GM19023 (cell line): Measurements from ENCODE around the gene DLG4.

ENCODE experiments used
- ATAC-seq: cut with Tn5 transposase; IDR thresholded peaks from one replicate; pipeline ENCODE4 v1.9.1; 2021; ENCODE audit warnings: mild to moderate bottlenecking, moderate library complexity; ENCODE audit not compliant: unreplicated experiment

Gene DLG4

DNA sequence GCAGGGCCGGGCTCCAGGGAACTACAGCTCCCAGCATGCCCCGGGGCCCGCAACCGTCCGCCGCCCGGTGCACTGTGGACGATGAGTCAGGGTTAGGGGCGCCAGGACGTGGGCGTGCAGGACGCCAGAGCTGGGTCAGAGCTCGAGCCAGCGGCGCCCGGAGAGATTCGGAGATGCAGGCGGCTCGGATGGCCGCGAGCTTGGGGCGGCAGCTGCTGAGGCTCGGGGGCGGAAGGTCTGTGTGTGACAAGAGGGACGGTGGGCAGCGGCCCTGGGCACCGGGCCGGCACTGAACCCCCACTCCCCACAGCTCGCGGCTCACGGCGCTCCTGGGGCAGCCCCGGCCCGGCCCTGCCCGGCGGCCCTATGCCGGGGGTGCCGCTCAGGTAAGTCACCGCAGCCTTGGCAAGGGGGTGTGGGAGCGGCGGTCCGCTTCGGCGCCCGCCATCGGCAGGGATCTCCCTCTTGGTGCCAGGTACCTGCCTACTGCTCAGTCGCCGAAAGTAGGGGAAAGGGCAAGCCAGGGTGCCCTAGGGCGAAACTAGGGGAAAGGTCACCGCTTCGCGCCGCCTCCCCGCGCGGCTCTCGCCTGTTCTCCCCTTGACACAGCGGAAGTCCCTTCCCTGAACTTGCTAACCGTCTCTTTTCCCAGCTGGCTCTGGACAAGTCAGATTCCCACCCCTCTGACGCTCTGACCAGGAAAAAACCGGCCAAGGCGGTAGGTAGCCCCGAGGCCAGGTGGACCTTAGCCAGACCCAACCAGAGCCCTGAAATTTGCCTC is at the start of gene DLG4, which contains the start of gene ACADVL:
Gene DLG4, minus strand, starts transcription at position 25 of the 781 bp plus-strand sequence.
Gene ACADVL, plus strand, starts transcription at position 127 of the 781 bp plus-strand sequence. Its CDS starts 47 bp downstream, at position 174.
- ATAC-seq = peak; percentile 65

DNA sequence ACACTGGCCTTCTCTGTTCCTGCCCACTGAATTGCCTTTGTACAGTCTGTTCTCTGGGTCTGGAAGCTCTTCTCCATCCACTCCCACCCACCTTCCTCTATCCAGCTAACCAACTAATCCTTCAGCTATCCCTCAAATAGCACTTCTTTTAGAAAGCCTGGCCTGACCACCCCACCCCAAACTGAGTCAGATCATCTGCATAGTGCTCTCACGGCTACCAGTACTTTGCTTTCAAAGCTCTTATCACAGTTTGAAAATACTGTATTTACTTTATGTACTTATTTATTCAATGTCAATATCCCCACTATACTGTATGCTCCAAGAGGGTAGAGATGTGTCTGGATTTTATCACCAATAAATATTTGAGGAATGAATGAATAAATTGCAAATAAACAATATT is 47.1 kb upstream of the DLG4 start:
- no peak for ATAC-seq

DNA sequence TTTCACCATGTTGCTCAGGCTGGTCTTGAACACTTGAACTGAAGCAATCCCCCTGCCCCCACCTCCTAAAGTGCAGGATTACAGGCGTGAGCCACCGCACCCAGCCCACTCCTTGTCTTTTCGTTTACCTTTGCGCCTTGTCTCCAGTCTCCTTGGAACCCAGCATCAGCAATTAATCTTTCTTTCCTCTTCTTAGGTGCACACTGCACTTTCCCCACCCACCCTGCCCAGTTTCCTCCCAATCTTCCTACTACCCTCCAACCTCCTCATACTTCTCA is 44.1 kb upstream of the DLG4 start:
- no peak for ATAC-seq

DNA sequence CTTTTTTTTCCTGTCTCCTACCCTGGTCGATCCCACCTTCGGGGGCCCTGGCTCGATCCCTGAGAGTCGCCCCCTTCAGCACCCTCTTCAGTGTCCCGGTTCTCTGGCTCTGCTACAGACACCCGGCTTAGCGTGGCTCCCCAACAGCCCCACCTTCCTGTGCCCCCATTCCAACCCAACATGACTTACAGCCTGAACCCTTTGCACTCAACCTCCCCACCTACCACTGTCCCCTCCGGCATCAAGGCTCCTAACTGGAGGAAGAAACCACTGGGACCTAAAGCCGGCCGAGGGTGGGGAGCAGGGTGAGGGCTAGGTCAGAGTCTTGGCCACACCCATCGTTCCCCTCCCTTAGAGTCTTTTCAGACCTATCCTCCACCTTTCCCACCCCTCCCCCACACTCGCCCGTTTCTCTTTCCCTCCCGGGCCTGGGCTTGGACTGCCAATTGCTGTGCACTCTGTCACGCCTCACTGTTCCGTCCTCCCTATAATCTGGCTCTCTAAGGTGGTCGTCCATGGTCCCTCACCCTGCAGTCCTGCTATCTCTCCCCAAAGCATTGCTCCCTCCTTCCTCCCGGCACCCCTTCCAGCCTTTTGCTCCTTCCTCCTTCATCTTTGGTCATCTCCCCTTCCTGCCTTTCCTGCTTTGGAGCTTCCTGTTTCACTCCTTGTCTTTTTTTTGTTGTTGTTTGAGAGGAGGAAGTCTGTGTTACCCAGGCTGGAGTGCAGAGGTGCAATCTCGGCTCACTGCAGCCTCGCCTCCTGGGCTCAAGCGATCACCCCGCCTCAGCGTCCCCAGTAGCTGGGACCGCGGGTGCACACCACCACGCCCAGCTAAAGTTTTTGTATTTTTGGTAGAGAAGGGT is 43.5 kb upstream of the DLG4 start:
- ATAC-seq = no peak

DNA sequence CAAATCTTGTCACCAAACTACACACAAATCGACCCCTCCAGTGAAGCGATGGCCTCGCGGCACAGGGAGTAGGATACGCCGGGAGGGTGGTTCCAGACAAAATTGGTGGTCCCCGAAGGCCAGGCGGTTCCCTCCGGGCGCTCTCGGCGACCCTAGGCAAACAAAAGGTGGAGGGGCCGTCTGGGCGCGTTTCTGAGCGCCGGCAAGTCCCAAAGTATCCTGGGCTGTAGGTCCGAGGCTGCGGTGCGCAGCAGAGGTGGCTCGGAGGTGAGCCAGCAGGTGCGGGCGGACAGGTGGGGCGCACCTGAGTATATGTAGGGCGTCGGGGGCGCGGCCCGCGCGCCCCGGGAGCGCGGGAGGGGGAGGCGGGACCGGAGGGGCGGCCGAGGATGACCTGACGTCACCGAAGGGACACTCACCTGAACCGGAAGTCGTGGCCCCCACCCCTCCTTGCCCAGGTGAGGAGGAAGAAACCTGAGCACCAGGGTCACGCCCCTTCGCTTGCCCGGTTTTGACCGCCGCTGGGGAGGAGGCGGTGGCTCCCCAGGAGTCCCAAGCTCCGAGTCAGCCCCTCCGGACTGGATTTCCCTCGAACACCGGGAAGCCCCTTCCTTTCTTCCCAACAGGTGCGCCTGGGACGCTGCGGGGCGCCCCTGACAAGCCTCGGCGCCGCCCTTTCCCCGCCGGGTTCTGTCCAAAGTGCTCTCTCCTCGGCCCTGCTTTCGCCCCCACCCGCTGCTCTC is 42.7 kb upstream of the DLG4 start, which contains the start of gene CLDN7:
Gene CLDN7, minus strand, starts transcription at position 287 of the 743 bp plus-strand sequence. CDS start 435 bp downstream, outside the sequence.
- no peak for ATAC-seq

DNA sequence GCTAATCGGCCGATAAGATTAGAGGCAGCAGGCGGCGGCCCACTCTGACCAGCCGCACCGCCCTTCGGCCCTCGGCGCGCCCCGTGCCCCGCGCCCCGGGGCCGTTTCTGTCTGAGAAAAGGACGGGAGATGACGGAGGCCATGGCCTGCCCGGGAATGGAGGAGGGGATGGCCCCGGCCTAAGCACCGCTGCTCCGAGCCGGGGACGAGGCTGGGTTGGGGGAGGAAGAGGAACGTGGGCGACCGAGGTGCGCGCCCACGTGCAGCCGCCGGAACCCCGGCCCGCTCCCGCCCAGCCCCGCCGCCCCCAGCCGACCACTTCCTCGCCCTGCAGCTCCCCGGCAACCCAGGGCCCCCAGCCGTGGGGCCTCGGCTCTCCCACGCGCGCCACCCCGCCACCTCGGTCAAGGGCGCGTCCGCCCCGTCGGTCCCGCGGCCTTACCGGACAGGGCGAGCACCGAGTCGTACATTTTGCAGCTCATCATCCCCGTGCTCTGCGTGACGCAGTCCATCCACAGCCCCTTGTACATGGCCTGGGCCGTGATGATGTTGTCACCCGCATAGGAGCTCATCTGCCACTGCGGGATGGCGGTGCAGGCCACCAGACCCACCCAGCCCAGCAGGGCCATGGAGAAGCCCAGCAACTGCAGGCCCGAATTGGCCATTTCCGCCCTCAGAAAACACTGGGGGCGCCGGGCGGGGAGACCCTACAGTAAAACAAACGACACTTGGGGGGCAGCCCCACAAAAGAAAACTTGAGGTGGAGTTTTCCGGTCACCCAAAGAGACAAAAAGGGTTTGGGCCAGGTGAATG is 41.9 kb upstream of the DLG4 start:
- ATAC-seq = no peak

DNA sequence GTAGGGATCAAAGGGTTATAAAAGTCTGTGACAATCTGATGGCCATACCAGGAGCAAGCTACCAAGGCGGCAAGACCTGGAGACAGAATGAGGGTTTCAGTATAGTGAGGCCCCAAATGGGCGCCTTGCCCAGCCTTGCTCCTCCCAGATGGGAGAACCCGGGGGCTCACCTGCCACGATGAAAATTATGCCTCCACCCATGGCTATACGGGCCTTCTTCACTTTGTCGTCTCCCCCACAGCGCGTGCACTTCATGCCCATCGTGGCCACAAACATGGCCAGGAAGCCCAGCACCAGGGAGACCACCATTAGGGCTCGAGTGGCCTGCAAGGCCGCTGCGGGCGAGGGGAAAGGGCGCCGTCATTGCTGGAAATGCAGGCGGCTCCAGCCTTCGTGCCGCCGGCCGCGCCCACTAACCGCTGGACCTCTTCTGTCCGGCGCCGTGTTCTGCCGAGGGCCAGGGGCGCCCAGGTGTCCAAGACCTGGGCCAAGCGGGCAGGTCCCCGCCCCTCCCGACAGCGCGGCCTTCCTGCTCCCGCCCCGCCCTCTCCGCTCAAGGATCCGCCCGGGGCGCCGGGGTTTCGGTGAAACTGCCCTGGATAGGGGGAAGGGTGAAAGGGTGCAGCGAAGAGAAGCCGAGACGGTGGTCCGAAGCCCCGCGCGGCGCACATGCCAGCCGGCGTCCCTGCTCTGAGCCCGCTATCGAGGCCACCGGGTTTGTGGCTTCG is 41.2 kb upstream of the DLG4 start:
- ATAC-seq = no peak

DNA sequence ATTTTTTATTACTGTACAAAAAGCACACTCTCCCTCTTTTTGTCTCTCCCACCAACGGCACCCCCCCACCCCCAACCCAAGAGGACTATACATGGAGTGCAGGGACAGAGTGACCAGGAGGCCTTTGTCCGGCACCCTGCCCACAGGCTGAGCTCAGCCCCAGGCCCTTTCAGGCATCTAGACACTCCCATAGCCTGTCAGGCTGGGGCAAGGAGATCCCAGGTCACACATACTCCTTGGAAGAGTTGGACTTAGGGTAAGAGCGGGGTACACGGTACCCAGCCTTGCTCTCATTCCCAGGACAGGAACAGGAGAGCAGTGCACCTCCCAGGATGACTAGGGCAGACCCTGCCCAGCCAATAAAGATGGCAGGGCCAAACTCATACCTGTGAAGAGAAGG is 40.5 kb upstream of the DLG4 start:
- ATAC-seq = no peak

DNA sequence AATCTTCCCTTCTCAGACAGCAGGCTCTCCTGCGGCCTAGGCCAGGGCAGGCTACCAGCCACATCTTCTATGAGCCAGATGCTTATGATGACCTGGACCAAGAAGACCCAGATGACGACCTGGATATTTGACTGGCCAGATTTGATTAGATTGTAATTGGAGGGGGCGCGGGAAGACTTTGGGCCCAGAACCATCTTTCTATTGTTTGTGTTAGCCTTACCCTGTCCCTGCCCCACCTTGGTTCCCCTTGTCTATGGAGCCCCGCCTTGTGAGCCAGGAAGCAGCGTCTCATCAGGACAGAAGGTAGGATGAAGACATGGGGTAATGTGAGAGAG is 39.9 kb upstream of the DLG4 start:
- no peak for ATAC-seq

DNA sequence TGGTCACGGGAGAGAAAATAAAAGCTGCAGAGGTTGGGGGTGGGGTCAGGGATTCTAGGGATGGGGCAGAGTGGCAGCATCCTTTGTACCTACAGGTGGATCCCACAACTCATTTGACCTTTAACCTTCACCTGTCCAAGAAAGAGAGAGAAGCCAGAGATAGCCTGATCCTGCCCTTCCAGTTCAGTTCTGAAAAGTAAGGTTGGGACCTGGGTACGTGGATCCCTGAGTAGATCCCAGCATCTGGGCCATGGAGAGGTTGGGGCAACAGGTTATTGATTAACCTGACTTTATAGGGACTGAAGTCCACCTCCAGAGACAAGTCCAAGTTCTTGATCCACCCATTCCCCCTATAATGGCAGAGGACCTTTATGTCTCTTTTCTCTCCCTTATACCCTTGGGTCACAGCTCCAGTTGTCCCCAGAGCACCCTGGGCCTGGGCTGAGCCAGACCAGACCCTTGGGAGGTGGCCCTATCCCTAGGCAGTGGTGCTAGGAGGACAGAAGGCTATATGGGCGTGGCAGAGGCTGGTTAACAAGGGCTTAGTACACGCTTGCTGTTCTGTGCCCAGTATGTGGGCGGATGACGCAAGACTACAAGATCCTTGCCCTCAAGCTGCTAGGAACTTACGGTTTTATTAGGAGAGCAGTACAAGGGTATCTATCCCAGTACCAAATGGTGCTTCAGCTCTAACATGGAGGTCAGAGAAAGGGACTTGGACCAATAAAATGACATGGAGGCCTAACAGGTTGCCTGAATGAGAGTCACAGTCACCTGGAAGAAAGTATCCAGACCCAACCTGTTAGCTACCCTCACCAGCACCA is 39.3 kb upstream of the DLG4 start:
- ATAC-seq = no peak

DNA sequence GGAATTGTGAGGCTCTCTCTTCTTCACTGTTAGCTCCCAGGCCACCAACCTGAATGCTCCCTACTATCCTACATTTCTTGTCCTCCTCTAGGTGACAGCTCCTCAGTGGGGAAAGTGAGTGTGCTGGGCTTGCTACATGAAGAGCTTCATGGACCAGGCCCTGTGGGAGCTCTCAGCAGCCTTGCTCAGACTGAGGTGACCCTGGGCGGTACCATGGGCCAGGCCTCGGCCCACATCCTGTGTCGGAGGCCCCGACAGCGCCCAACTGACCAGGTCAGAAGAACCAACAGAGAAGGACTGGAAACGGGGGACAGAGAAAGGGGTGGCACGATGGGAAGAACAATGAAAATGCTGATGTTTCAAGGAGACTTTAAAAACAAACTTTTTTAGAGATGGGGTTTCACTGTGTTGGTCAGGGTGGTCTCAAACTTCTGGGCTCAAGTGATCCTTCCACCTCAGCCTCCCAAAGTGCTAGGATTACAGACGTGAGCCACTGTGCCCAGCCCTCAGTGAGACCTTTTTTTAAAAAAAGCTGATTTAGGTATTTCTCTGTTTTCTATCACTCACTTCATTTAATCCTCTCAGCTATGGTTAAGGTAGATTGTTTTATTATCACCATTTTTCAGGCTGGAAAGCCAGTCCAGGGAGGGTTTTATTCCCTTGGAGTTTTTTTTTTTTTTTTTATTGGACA is 37.3 kb upstream of the DLG4 start:
- ATAC-seq = no peak

DNA sequence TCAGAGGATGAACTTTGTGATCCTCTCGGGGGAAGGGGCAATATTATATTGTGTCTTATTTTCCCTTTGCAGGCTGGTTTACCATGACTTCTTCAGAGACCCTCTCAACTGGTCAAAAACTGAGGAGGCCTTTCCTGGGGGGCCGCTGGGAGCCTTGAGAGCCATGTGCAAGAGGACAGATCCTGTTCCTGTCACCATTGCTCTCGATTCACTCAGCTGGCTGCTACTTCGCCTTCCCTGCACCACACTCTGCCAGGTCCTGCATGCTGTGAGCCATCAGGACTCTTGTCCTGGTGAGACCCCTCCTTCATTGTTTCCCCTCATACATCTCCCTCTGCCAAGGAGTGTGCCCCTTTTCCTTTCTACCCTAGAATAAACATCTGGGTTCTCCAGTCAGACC is 34.9 kb upstream of the DLG4 start:
- no peak for ATAC-seq

DNA sequence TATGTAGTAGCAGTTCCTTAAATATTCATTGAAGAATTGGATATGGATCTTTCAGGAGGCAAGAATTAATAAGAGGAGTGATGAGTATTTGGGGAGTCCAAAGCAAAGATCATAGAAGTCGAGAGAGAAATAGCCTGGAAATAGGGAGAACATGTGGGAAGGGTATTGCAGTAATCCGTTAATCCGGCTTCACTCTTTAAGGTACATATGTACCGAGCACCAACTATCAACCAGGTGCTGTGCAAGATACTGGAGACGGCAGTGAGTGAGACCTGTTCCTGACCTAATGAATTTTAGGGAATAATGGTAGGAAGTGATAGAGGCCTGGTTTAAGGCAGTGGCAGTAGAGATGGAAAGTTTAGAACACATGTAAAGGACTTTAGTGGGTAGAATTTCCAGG is 33.4 kb upstream of the DLG4 start:
- no peak for ATAC-seq

DNA sequence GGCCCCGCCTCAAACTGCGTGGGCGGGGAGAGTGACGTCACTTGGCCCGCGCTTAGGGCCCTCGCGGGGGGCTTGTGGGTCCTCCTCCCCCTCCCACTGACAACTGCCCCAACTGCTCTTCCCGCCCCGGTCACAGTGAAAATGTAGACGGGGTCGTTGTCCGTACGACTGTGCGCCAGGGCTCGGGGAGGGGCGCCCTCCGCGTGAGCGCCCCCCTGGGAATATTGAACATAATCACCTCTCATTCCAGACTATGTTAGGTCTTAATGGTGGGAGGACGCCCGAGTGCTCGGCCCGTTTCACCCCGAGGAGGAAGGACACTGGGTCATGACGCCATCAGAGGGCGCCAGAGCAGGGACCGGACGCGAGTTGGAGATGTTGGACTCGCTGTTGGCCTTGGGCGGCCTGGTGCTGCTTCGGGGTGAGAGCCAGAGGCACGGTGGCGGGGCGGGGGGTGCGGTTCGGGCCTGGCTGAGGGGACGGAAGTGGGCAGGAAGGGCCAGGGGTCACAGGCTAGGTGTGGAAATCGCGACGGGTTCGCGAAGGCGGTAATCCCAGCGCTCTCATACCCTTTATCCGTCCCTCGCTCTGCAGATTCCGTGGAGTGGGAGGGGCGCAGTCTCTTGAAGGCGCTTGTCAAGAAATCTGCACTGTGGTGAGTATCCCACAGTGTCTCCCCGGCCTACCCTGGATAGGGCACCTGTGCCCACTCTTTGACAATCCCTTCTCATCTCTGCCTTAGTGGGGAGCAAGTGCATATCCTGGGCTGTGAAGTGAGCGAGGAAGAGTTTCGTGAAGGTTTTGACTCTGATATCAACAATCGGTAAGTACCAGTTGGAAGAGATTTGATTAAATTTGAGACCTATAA is 32.8 kb upstream of the DLG4 start, which contains the start of gene ELP5:
Gene ELP5, plus strand, starts transcription at position 40 of the 868 bp plus-strand sequence. Its CDS starts 336 bp downstream, at position 376.
- peak; percentile 60 for ATAC-seq

DNA sequence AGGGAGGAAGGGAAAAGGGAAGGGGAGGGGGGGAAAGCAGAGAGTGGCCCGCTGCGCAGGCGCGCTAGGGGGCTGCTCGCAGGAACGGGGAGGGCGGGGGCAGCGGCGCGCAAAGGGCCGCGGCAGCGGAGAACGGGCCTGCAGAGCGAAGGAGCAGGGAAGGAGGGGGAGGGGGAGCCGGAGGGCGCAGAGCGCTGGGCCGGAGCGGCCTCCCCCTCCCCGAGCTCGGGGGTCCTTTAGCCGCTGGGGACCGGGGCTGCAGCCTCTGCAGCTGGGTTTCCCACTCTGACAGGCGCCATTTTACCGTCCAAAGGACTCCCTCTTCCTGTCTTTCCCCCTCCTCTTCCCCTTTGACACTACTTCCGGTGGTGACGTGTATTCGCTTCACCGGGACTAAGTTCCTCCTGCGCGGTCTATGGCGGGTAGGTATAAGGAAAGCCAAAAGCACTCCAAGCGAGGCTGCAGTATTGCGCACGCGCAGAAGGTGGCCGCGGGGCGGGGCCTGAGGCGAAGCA is 32.1 kb upstream of the DLG4 start, which contains the start of gene CTDNEP1:
Gene CTDNEP1, minus strand, starts transcription at position 74 of the 515 bp plus-strand sequence. CDS start 438 bp downstream, outside the sequence.
- peak; percentile 84 for ATAC-seq

DNA sequence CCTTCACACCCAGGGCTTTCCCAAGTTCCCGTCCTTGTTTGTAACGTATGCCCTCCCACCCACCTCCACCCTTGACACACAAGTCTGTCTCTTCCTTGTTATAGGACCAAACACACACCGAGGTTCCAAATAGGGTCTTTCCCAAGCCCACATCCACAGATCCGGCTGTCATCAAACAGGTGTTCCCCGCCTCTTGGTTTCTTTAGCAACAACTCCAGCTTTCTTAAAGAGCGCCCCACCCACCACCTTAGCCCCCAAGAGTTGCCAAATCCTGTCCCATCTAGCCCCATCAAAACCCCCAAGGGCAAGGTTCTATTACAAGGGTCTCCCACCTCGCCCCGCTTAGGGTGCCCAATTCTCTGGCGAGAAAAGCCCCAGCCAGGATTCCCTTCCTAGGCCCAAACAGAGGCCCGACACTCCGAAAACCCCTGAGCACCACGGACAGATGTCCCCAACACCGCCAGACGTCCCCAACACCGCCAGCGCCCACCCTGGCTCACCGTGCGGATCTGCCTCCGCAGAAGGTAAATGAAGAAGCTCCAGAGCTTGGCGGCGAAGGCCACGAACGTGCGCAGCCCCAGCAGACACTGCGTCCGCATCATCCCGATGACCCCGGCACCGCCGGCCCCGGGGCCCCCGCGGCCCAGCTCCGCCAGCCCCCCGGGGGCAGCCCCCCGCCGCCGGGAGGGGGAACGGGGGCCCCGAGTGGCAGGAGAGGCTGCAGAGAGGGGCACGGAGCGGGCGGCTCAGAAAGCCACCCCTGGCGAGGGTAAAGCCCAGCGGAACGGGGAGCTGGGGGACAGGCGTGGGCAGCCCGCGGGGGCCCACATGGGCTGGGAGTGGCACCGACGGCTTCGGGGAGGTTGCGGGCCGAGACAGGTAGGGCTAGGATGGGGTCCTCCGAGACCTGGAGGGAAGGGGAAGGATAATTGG is 31.3 kb upstream of the DLG4 start:
- ATAC-seq = no peak
